ENCODE data around the gene RBBP4. TPM values are rescaled to one million over a fixed set of nuclear protein-coding genes. Genes with fewer than 3 reads are reported as not detected.
A peak's percentile ranks its signal among the peaks of the same experiment; 100 is the strongest.

RBBP4 gene
- total RNA-seq, 1 donor from 2014 or later: 45.4 TPM

- intact Hi-C loops (cut with DNase I): no loop called here
- TF ChIP-seq, protein P1, sequence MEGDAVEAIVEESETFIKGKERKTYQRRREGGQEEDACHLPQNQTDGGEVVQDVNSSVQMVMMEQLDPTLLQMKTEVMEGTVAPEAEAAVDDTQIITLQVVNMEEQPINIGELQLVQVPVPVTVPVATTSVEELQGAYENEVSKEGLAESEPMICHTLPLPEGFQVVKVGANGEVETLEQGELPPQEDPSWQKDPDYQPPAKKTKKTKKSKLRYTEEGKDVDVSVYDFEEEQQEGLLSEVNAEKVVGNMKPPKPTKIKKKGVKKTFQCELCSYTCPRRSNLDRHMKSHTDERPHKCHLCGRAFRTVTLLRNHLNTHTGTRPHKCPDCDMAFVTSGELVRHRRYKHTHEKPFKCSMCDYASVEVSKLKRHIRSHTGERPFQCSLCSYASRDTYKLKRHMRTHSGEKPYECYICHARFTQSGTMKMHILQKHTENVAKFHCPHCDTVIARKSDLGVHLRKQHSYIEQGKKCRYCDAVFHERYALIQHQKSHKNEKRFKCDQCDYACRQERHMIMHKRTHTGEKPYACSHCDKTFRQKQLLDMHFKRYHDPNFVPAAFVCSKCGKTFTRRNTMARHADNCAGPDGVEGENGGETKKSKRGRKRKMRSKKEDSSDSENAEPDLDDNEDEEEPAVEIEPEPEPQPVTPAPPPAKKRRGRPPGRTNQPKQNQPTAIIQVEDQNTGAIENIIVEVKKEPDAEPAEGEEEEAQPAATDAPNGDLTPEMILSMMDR (IDR thresholded peaks at IDR 0.05): no peak
- H3K27me3 ChIP-seq: no peaks in the 10 kb centered on the region
- H3K27ac ChIP-seq: no peak overlapping the region
- no peaks in the 10 kb centered on the region for H3K9me3 ChIP-seq
- DNase-seq (ENCODE audit: low spot score in 2 of 2): peak in 1 of 2 donors; percentile 11
- H3K4me3 ChIP-seq: no peak overlapping the region
- H3K36me3 ChIP-seq: peaks cover 0 to 2% of the 10 kb centered on the region in 2 donors
- peaks cover 9 to 12% of the 10 kb centered on the region in 2 donors for H3K4me1 ChIP-seq
Measured at GRCh38 chr1:32647308-32648134, 3.5 kb upstream of the RBBP4 start.

DNA sequence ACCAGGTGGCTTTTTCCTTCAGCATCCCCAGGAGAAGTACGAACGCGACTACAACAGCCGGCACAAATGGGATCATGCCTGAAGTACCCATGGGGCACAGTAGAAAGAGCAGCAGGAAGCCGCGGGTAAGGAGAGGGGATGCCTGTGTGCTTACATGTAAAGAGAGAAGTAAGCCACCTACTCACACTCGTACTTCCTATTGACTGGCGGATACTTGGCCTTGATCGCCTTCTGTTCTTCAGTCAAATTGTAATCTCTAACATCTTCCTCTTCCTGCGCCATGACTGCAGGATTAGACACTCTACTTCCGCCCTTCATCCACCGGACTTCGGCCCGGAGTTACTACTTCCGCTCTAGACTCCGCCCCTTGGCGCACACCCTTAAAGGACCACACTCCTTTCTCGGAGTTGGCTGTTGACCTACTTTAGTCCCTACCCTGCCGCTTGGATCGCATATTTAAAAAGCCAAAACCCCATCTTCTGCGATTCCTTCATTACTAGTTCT lies 708 bp upstream of the RBBP4 start, which contains the start of gene ZBTB8OS:
TSS of gene ZBTB8OS (minus strand) at position 303 of the 504 bp plus-strand sequence. CDS start at position 282, 21 bp downstream.
- Histone ChIP-seq H3K36me3 (peaks cover 16 to 18% of the 10 kb centered on the region in 2 donors), H3K4me1 (peaks cover 14 to 31% of the 10 kb centered on the region in 2 donors), H3K27ac (peak within 1 kb of the TSS; percentile 97 to 99), H3K27me3 (no peaks in the 10 kb centered on the region), H3K4me3 (peak within 1 kb of the TSS; percentile 79 to 100), H3K9me3 (no peaks in the 10 kb centered on the region)
- peak; percentile 78 to 94 for DNase-seq (ENCODE audit: low spot score in 2 of 2)
- TF ChIP-seq, protein P1 (IDR thresholded peaks at IDR 0.05): no peak
- intact Hi-C loops (cut with DNase I): loop anchor here (1.0 to 5.0 kb wide), 2 partner anchors 102 to 167 kb away; partner anchors contain the start of genes S100PBP and YARS1

GRCh38 chr1:32651461-32652073 lies 559 bp downstream of the RBBP4 start:
- peaks cover 16 to 18% of the 10 kb centered on the region in 2 donors for H3K36me3 ChIP-seq
- peaks cover 14 to 35% of the 10 kb centered on the region in 2 donors for H3K4me1 ChIP-seq
- peak overlapping the region; percentile 79 to 100 for H3K4me3 ChIP-seq
- no peak for DNase-seq (ENCODE audit: low spot score in 2 of 2)
- no peaks in the 10 kb centered on the region for H3K9me3 ChIP-seq
- TF ChIP-seq, protein P1 (IDR thresholded peaks at IDR 0.05): no peak
- peak overlapping the region; percentile 91 to 99 for H3K27ac ChIP-seq
- H3K27me3 ChIP-seq: no peaks in the 10 kb centered on the region
- intact Hi-C loops (cut with DNase I): loop anchor here (1.0 to 5.0 kb wide), 2 partner anchors 52 to 101 kb away; no protein-coding TSS in a partner anchor

DNA sequence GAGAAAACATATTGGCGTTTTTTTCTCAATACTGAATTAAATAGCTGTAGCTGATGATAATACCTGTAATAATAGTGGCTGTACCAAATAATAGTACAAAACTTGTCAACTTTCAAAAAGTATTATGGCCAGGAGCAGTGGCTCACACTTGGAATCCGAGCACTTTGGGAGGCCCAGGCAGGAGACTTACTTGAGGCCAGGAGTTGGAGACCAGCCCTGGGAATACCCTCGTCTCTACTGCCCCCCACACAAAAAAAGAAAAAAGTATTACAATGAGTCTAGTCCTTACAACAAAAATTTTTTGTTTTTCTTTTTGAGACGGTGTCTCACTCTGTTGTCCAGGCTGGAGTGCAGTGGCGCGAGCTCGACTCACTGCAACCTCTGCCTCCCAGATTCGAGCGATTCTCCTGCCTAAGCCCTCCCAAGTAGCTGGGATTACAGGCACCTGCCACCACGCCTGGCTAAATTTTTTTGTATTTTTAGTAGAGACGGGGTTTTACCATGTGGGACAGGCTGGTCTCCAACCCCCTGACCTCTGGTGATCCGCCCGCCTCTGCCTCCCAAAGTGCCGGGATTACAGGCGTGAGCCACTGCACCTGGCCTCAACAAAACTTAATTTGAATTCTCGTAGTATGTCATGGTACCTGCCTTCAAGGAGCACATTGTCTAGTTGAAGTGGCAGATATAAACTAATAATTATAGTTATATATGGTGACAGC lies 1.4 kb downstream of the RBBP4 start:
- Histone ChIP-seq H3K4me3 (peak overlapping the region; percentile 79 to 100), H3K9me3 (no peaks in the 10 kb centered on the region), H3K4me1 (peaks cover 14 to 35% of the 10 kb centered on the region in 2 donors), H3K27me3 (no peaks in the 10 kb centered on the region), H3K27ac (no peak overlapping the region), H3K36me3 (peaks cover 24% of the 10 kb centered on the region in 2 donors)
- DNase-seq (ENCODE audit: low spot score in 2 of 2): peak in 1 of 2 donors; percentile 51
- TF ChIP-seq, protein P1 (IDR thresholded peaks at IDR 0.05): no peak
- intact Hi-C loops (cut with DNase I): loop anchor here (5.0 kb wide), 1 partner anchor 100 kb away; no protein-coding TSS in a partner anchor

GRCh38 chr1:32659581-32659980 lies 8.6 kb downstream of the RBBP4 start:
- no peak overlapping the region for H3K4me3 ChIP-seq
- no peak for DNase-seq (ENCODE audit: low spot score in 2 of 2)
- no peaks in the 10 kb centered on the region for H3K9me3 ChIP-seq
- peaks cover 0 to 8% of the 10 kb centered on the region in 2 donors for H3K4me1 ChIP-seq
- intact Hi-C loops (cut with DNase I): no loop called here
- no peaks in the 10 kb centered on the region for H3K27me3 ChIP-seq
- TF ChIP-seq, protein P1 (IDR thresholded peaks at IDR 0.05): no peak
- H3K27ac ChIP-seq: no peak overlapping the region
- H3K36me3 ChIP-seq: peaks cover 53 to 77% of the 10 kb centered on the region in 2 donors

All from ascending aorta (tissue), 2 donors.